GM19468 (cell line): ENCODE results near the gene CDT1.

Experiments used
- ATAC-seq: cut with Tn5 transposase; IDR thresholded peaks from one replicate; pipeline ENCODE4 v1.9.1; 2021; ENCODE audit warnings: mild to moderate bottlenecking, moderate library complexity, moderate number of reproducible peaks; ENCODE audit not compliant: unreplicated experiment; ENCODE audit errors: extremely low read depth

CDT1 gene

GRCh38 chr16:88831838-88832237 lies 28.2 kb downstream of the CDT1 start:
- no peak for ATAC-seq

- no peak for ATAC-seq
Measured at GRCh38 chr16:88833086-88833485, 29.5 kb downstream of the CDT1 start.

- no peak for ATAC-seq
Measured at GRCh38 chr16:88834670-88835069, 31.1 kb downstream of the CDT1 start.

GRCh38 chr16:88835383-88835782 lies 31.8 kb downstream of the CDT1 start:
- no peak for ATAC-seq

GRCh38 chr16:88835818-88836217 lies 32.2 kb downstream of the CDT1 start:
- ATAC-seq, result no peak

- no peak for ATAC-seq
Measured at GRCh38 chr16:88836791-88837190, 33.2 kb downstream of the CDT1 start.

- ATAC-seq, result no peak
Measured at GRCh38 chr16:88837806-88838205, 34.2 kb downstream of the CDT1 start.

- ATAC-seq, result no peak
Measured at GRCh38 chr16:88838566-88838965, 35.0 kb downstream of the CDT1 start.

- no peak for ATAC-seq
Measured at GRCh38 chr16:88839026-88839529, 35.5 kb downstream of the CDT1 start.

- ATAC-seq, result no peak
Measured at GRCh38 chr16:88839745-88840599, 36.4 kb downstream of the CDT1 start.

GRCh38 chr16:88840600-88841215 lies 37.1 kb downstream of the CDT1 start:
- ATAC-seq, result no peak

GRCh38 chr16:88841521-88842307 lies 38.1 kb downstream of the CDT1 start:
- ATAC-seq, result no peak

GRCh38 chr16:88842308-88842756 lies 38.7 kb downstream of the CDT1 start:
- ATAC-seq, result no peak

- no peak for ATAC-seq
Measured at GRCh38 chr16:88842806-88843205, 39.2 kb downstream of the CDT1 start.

GRCh38 chr16:88843256-88843655 lies 39.7 kb downstream of the CDT1 start:
- ATAC-seq, result no peak

GRCh38 chr16:88844419-88845036 lies 40.9 kb downstream of the CDT1 start:
- ATAC-seq, result no peak

GRCh38 chr16:88846088-88846487 lies 42.5 kb downstream of the CDT1 start:
- ATAC-seq, result no peak

GRCh38 chr16:88847654-88848053 lies 44.1 kb downstream of the CDT1 start:
- ATAC-seq, result no peak

GRCh38 chr16:88848557-88848956 lies 45.0 kb downstream of the CDT1 start:
- ATAC-seq, result no peak

GRCh38 chr16:88850531-88851199 lies 47.1 kb downstream of the CDT1 start:
- ATAC-seq, result no peak
